GM21526 (cell line): ENCODE results near the gene TOMM40L.

ENCODE experiments used
- ATAC-seq: cut with Tn5 transposase; IDR thresholded peaks from one replicate; pipeline ENCODE4 v1.9.1; 2021; ENCODE audit warnings: moderate library complexity; ENCODE audit not compliant: unreplicated experiment, low FRiP score

TOMM40L gene

GRCh38 chr1:161196521-161197451, 29.1 kb upstream of the TOMM40L start:
- ATAC-seq = no peak

GRCh38 chr1:161197560-161198193, 28.2 kb upstream of the TOMM40L start:
- ATAC-seq = no peak

GRCh38 chr1:161198194-161198896, 27.5 kb upstream of the TOMM40L start:
- no peak for ATAC-seq

- no peak for ATAC-seq
Observed at GRCh38 chr1:161198897-161199431, 26.9 kb upstream of the TOMM40L start, which contains the start of gene ADAMTS4. Gene ADAMTS4, minus strand, starts transcription at chr1:161199054. Its CDS starts 427 bp downstream, at chr1:161198627.

- no peak for ATAC-seq
Observed at GRCh38 chr1:161199506-161200139, 26.2 kb upstream of the TOMM40L start.

- ATAC-seq = no peak
Observed at GRCh38 chr1:161200421-161200991, 25.4 kb upstream of the TOMM40L start.

GRCh38 chr1:161200992-161201835, 24.6 kb upstream of the TOMM40L start:
- no peak for ATAC-seq

- ATAC-seq = peak; percentile 93
Observed at GRCh38 chr1:161201836-161202712, 23.8 kb upstream of the TOMM40L start, which contains the start of gene NDUFS2. Gene NDUFS2, plus strand, starts transcription at chr1:161202367. Its CDS starts 19 bp downstream, at chr1:161202386.

- ATAC-seq = no peak
Observed at GRCh38 chr1:161206411-161207140, 19.3 kb upstream of the TOMM40L start.

GRCh38 chr1:161207173-161207572, 18.7 kb upstream of the TOMM40L start:
- ATAC-seq = no peak

- ATAC-seq = no peak
Observed at GRCh38 chr1:161209790-161210409, 16.0 kb upstream of the TOMM40L start.

GRCh38 chr1:161214369-161214768, 11.5 kb upstream of the TOMM40L start:
- no peak for ATAC-seq

- ATAC-seq = no peak
Observed at GRCh38 chr1:161215076-161215475, 10.8 kb upstream of the TOMM40L start, which contains the start of gene FCER1G. Gene FCER1G, plus strand, starts transcription at chr1:161215295. Its CDS starts 27 bp downstream, at chr1:161215322.

- no peak for ATAC-seq
Observed at GRCh38 chr1:161216945-161217712, 8.7 kb upstream of the TOMM40L start.

GRCh38 chr1:161217831-161218230, 8.0 kb upstream of the TOMM40L start:
- ATAC-seq = no peak
